Duodenal mucosa (tissue), 2 donors: Measurements from ENCODE around the gene TMEM178B.

Source experiments
- H3K27ac ChIP-seq: one replicate; pipeline ENCODE4 v1.7.0; 2013; ENCODE audit warnings: low read depth, low read length
- H3K27me3 ChIP-seq, 2 donors: one replicate each; pipeline ENCODE4 v1.7.0; 2013; ENCODE audit warnings: low read length in 2 of 2, control low read depth in 1 of 2; ENCODE audit not compliant: insufficient read depth in 2 of 2, control insufficient read depth in 1 of 2
- H3K36me3 ChIP-seq, 2 donors: one replicate each; pipeline ENCODE4 v1.7.0; 2013; ENCODE audit warnings: low read length in 2 of 2, control low read depth in 1 of 2; ENCODE audit not compliant: insufficient read depth in 2 of 2, control insufficient read depth in 1 of 2
- H3K4me1 ChIP-seq, 2 donors: one replicate each; pipeline ENCODE4 v1.7.0; 2013; ENCODE audit warnings: low read length in 2 of 2, control low read depth in 1 of 2; ENCODE audit not compliant: insufficient read depth in 2 of 2, control insufficient read depth in 1 of 2
- H3K4me3 ChIP-seq, 2 donors: one replicate each; pipeline ENCODE4 v1.7.0; 2013; ENCODE audit warnings: low read length in 2 of 2, low read depth in 1 of 2
- H3K9ac ChIP-seq, 2 donors: one replicate each; pipeline ENCODE4 v1.7.0; 2013; ENCODE audit warnings: low read length in 2 of 2, low read depth in 1 of 2
- H3K9me3 ChIP-seq, 2 donors: one replicate each; pipeline ENCODE4 v1.7.0; 2013; ENCODE audit warnings: low read length in 2 of 2, control low read depth in 1 of 2; ENCODE audit not compliant: control insufficient read depth in 1 of 2

Gene TMEM178B

GRCh38 chr7:141340991-141341390, 267.1 kb downstream of the TMEM178B start:
- Histone ChIP-seq H3K36me3 (no peaks in the 10 kb centered on the region), H3K4me1 (no peaks in the 10 kb centered on the region), H3K9ac (no peak overlapping the region), H3K4me3 (no peak overlapping the region), H3K27me3 (no peaks in the 10 kb centered on the region), H3K27ac (no peak overlapping the region), H3K9me3 (no peaks in the 10 kb centered on the region)

GRCh38 chr7:141342621-141343408, 269.0 kb downstream of the TMEM178B start:
- Histone ChIP-seq H3K27ac (no peak overlapping the region), H3K4me1 (no peaks in the 10 kb centered on the region), H3K9ac (no peak overlapping the region)

GRCh38 chr7:141344153-141344935, 270.5 kb downstream of the TMEM178B start:
- H3K9me3 ChIP-seq: no peaks in the 10 kb centered on the region
- H3K27ac ChIP-seq: no peak overlapping the region
- H3K36me3 ChIP-seq: no peaks in the 10 kb centered on the region
- H3K27me3 ChIP-seq: no peaks in the 10 kb centered on the region
- no peaks in the 10 kb centered on the region for H3K4me1 ChIP-seq
- H3K4me3 ChIP-seq: no peak overlapping the region
- no peak overlapping the region for H3K9ac ChIP-seq

More at GRCh38 chr7:141342621-141343408, 269.0 kb downstream of the TMEM178B start:
- Histone ChIP-seq H3K27me3 (no peaks in the 10 kb centered on the region), H3K9me3 (no peaks in the 10 kb centered on the region), H3K4me3 (no peak overlapping the region), H3K36me3 (no peaks in the 10 kb centered on the region)

- Histone ChIP-seq H3K27ac (no peak overlapping the region), H3K27me3 (no peaks in the 10 kb centered on the region), H3K9me3 (no peaks in the 10 kb centered on the region), H3K36me3 (no peaks in the 10 kb centered on the region), H3K4me3 (no peak overlapping the region), H3K9ac (no peak overlapping the region), H3K4me1 (no peaks in the 10 kb centered on the region)
Observed at GRCh38 chr7:141348728-141349127, 274.9 kb downstream of the TMEM178B start.

- H3K27me3 ChIP-seq: no peaks in the 10 kb centered on the region
- no peak overlapping the region for H3K27ac ChIP-seq
- H3K4me1 ChIP-seq: no peaks in the 10 kb centered on the region
- no peaks in the 10 kb centered on the region for H3K36me3 ChIP-seq
- H3K9me3 ChIP-seq: no peaks in the 10 kb centered on the region
- no peak overlapping the region for H3K9ac ChIP-seq
- no peak overlapping the region for H3K4me3 ChIP-seq
Observed at GRCh38 chr7:141349338-141349737, 275.5 kb downstream of the TMEM178B start.

- Histone ChIP-seq H3K9ac (no peak overlapping the region), H3K27ac (no peak overlapping the region), H3K4me1 (no peaks in the 10 kb centered on the region), H3K36me3 (no peaks in the 10 kb centered on the region), H3K4me3 (no peak overlapping the region), H3K27me3 (no peaks in the 10 kb centered on the region), H3K9me3 (no peaks in the 10 kb centered on the region)
Observed at GRCh38 chr7:141349804-141350203, 275.9 kb downstream of the TMEM178B start.

- Histone ChIP-seq H3K27me3 (no peaks in the 10 kb centered on the region), H3K4me1 (no peaks in the 10 kb centered on the region), H3K9ac (no peak overlapping the region), H3K9me3 (no peaks in the 10 kb centered on the region), H3K27ac (no peak overlapping the region), H3K4me3 (no peak overlapping the region), H3K36me3 (no peaks in the 10 kb centered on the region)
Observed at GRCh38 chr7:141351175-141351574, 277.3 kb downstream of the TMEM178B start.

GRCh38 chr7:141352955-141353354, 279.1 kb downstream of the TMEM178B start:
- H3K27ac ChIP-seq: no peak overlapping the region
- H3K36me3 ChIP-seq: no peaks in the 10 kb centered on the region
- no peak overlapping the region for H3K9ac ChIP-seq
- H3K4me3 ChIP-seq: no peak overlapping the region
- no peaks in the 10 kb centered on the region for H3K27me3 ChIP-seq
- H3K9me3 ChIP-seq: no peaks in the 10 kb centered on the region
- H3K4me1 ChIP-seq: no peaks in the 10 kb centered on the region

- Histone ChIP-seq H3K27ac (no peak overlapping the region), H3K9ac (no peak overlapping the region), H3K4me3 (no peak overlapping the region), H3K36me3 (no peaks in the 10 kb centered on the region), H3K4me1 (no peaks in the 10 kb centered on the region), H3K9me3 (no peaks in the 10 kb centered on the region), H3K27me3 (no peaks in the 10 kb centered on the region)
Observed at GRCh38 chr7:141354251-141354650, 280.4 kb downstream of the TMEM178B start.

- Histone ChIP-seq H3K9ac (no peak overlapping the region), H3K27me3 (no peaks in the 10 kb centered on the region), H3K4me3 (no peak overlapping the region), H3K4me1 (no peaks in the 10 kb centered on the region), H3K36me3 (no peaks in the 10 kb centered on the region), H3K9me3 (no peaks in the 10 kb centered on the region), H3K27ac (no peak overlapping the region)
Observed at GRCh38 chr7:141355032-141355431, 281.2 kb downstream of the TMEM178B start.
